Measurements from ENCODE around the gene MRTFB.

Gene MRTFB

DNA sequence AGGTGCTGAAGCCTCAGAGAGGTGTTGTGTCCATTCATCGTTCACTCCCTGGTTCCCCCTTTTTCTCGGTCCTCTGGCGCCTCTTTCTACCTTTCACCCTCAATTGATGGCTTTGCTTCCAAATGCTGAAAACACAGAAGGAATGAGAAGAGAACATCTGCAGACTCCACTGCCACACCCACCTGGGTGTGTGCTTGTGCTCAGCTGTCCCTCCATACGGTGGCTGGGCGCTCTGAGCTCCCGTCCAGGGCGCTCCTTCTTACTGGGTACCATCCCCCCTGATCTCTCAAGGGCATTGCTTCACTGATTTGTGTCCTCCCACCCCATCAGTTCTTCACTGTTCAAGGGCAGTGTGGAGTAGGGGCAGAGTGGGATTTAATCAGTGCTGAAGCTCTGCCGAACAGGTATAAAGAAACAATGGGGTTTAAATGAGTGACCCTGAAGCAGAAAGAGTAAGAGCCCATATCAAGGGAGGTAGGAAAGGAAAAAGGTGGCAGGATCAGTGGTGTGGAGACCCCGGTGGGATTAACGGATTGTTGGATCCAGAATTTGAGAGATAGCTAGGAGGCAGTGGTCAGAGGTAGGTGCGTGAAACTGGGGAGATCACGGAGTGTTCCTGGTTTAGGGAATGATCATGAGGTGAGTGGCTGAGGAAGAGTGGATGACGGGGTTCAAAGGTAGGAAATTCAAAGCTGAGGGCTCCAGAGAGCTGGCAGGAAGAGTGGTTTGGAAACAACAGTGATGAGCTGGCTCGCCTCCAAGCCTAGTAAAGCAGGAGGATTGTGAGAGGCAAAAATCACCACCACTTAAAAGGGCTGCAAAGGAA, 40.8 kb downstream of the MRTFB start:
- TF ChIP-seq, protein P1, sequence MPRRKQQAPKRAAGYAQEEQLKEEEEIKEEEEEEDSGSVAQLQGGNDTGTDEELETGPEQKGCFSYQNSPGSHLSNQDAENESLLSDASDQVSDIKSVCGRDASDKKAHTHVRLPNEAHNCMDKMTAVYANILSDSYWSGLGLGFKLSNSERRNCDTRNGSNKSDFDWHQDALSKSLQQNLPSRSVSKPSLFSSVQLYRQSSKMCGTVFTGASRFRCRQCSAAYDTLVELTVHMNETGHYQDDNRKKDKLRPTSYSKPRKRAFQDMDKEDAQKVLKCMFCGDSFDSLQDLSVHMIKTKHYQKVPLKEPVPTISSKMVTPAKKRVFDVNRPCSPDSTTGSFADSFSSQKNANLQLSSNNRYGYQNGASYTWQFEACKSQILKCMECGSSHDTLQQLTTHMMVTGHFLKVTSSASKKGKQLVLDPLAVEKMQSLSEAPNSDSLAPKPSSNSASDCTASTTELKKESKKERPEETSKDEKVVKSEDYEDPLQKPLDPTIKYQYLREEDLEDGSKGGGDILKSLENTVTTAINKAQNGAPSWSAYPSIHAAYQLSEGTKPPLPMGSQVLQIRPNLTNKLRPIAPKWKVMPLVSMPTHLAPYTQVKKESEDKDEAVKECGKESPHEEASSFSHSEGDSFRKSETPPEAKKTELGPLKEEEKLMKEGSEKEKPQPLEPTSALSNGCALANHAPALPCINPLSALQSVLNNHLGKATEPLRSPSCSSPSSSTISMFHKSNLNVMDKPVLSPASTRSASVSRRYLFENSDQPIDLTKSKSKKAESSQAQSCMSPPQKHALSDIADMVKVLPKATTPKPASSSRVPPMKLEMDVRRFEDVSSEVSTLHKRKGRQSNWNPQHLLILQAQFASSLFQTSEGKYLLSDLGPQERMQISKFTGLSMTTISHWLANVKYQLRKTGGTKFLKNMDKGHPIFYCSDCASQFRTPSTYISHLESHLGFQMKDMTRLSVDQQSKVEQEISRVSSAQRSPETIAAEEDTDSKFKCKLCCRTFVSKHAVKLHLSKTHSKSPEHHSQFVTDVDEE (CRISPR knock-in tag; IDR thresholded peaks at IDR 0.05) = no peak
- TF ChIP-seq TOX (CRISPR knock-in tag; IDR thresholded peaks at IDR 0.05; ENCODE audit: borderline replicate concordance) = no peak
- no peak for TF ChIP-seq ZNF70 (CRISPR knock-in tag; IDR thresholded peaks at IDR 0.05)
- TF ChIP-seq RARB (CRISPR knock-in tag; IDR thresholded peaks at IDR 0.05) = no peak
- TF ChIP-seq, protein P2, sequence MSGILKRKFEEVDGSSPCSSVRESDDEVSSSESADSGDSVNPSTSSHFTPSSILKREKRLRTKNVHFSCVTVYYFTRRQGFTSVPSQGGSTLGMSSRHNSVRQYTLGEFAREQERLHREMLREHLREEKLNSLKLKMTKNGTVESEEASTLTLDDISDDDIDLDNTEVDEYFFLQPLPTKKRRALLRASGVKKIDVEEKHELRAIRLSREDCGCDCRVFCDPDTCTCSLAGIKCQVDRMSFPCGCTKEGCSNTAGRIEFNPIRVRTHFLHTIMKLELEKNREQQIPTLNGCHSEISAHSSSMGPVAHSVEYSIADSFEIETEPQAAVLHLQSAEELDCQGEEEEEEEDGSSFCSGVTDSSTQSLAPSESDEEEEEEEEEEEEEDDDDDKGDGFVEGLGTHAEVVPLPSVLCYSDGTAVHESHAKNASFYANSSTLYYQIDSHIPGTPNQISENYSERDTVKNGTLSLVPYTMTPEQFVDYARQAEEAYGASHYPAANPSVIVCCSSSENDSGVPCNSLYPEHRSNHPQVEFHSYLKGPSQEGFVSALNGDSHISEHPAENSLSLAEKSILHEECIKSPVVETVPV (CRISPR knock-in tag; IDR thresholded peaks at IDR 0.05) = no peak
- ATAC-seq = no peak

DNA sequence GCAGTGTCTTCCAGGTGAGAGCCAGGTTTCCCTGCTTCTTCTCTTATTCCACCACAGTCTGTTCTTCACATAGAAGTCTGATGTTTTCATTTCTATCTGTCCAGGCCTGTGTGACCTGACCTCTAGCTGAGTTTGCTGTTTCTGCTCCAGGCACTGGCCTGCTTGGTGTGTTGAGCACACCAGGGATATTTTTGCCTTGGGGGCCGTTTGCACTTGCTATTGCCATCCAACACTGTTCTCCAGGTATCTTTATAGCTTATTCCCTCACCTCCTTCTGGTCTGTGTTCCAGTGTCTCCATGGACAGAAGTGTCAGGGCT, 41.4 kb downstream of the MRTFB start:
- TF ChIP-seq ESRRG (CRISPR knock-in tag; IDR thresholded peaks at IDR 0.05) (no peak), OSR1 (CRISPR knock-in tag; IDR thresholded peaks at IDR 0.05) (no peak), ZC3H10 (CRISPR knock-in tag; IDR thresholded peaks at IDR 0.05) (no peak), RARB (CRISPR knock-in tag; IDR thresholded peaks at IDR 0.05) (no peak), SNAI2 (CRISPR knock-in tag; IDR thresholded peaks at IDR 0.05) (no peak), ZNF565 (CRISPR knock-in tag; conservative IDR thresholded peaks at IDR 0.05; ENCODE audit: low read depth) (no peak), ARNTL (CRISPR knock-in tag; IDR thresholded peaks at IDR 0.05; ENCODE audit: borderline replicate concordance, low read depth) (no peak), ZFP30 (CRISPR knock-in tag; IDR thresholded peaks at IDR 0.05) (no peak), PPARA (CRISPR knock-in tag; IDR thresholded peaks at IDR 0.05; ENCODE audit: borderline replicate concordance) (no peak)
- TF ChIP-seq, protein P3, sequence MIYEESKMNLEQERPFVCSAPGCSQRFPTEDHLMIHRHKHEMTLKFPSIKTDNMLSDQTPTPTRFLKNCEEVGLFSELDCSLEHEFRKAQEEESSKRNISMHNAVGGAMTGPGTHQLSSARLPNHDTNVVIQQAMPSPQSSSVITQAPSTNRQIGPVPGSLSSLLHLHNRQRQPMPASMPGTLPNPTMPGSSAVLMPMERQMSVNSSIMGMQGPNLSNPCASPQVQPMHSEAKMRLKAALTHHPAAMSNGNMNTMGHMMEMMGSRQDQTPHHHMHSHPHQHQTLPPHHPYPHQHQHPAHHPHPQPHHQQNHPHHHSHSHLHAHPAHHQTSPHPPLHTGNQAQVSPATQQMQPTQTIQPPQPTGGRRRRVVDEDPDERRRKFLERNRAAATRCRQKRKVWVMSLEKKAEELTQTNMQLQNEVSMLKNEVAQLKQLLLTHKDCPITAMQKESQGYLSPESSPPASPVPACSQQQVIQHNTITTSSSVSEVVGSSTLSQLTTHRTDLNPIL (CRISPR knock-in tag; IDR thresholded peaks at IDR 0.05; ENCODE audit: low read depth) = no peak
- TF ChIP-seq, protein P4, sequence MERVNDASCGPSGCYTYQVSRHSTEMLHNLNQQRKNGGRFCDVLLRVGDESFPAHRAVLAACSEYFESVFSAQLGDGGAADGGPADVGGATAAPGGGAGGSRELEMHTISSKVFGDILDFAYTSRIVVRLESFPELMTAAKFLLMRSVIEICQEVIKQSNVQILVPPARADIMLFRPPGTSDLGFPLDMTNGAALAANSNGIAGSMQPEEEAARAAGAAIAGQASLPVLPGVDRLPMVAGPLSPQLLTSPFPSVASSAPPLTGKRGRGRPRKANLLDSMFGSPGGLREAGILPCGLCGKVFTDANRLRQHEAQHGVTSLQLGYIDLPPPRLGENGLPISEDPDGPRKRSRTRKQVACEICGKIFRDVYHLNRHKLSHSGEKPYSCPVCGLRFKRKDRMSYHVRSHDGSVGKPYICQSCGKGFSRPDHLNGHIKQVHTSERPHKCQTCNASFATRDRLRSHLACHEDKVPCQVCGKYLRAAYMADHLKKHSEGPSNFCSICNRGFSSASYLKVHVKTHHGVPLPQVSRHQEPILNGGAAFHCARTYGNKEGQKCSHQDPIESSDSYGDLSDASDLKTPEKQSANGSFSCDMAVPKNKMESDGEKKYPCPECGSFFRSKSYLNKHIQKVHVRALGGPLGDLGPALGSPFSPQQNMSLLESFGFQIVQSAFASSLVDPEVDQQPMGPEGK (CRISPR knock-in tag; IDR thresholded peaks at IDR 0.05; ENCODE audit: borderline replicate concordance) = no peak
- no peak for ATAC-seq

DNA sequence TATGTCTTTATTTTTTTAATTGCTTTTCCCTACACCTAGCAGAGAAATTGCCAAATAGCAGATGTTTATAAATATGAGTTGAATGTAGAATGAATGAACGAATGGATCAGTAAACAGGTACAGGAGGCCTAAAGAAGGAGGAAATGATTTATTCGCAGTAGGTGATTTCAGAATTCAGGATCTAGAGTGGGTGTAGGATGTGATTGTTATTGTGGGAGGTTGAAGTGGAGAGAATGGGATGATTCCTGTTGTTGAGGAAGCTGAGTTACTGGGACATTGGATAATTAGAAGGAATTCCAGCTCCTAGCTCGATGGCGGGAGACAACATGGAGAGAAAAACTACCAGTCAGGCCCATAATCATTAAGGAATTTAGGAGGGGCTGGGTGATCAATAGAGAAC, 42.2 kb downstream of the MRTFB start:
- TF ChIP-seq ZNF8 (CRISPR knock-in tag; IDR thresholded peaks at IDR 0.05) (no peak), ISL1 (CRISPR knock-in tag; IDR thresholded peaks at IDR 0.05) (no peak), BACH2 (CRISPR knock-in tag; IDR thresholded peaks at IDR 0.05; ENCODE audit: borderline replicate concordance) (no peak), ZFP3 (CRISPR knock-in tag; IDR thresholded peaks at IDR 0.05) (no peak), ZFP30 (CRISPR knock-in tag; IDR thresholded peaks at IDR 0.05) (no peak), CSDC2 (CRISPR knock-in tag; IDR thresholded peaks at IDR 0.05) (no peak), ZNF565 (CRISPR knock-in tag; conservative IDR thresholded peaks at IDR 0.05; ENCODE audit: low read depth) (no peak), ESRRG (CRISPR knock-in tag; IDR thresholded peaks at IDR 0.05) (no peak), SNAI2 (CRISPR knock-in tag; IDR thresholded peaks at IDR 0.05) (no peak), RARB (CRISPR knock-in tag; IDR thresholded peaks at IDR 0.05) (no peak), TCF4 (CRISPR knock-in tag; IDR thresholded peaks at IDR 0.05; ENCODE audit: borderline replicate concordance) (no peak), TOX (CRISPR knock-in tag; IDR thresholded peaks at IDR 0.05; ENCODE audit: borderline replicate concordance) (no peak), GLIS3 (CRISPR knock-in tag; IDR thresholded peaks at IDR 0.05) (no peak), OSR1 (CRISPR knock-in tag; IDR thresholded peaks at IDR 0.05) (no peak), ARNTL (CRISPR knock-in tag; IDR thresholded peaks at IDR 0.05; ENCODE audit: borderline replicate concordance, low read depth) (no peak), ZC3H10 (CRISPR knock-in tag; IDR thresholded peaks at IDR 0.05) (no peak), PPARA (CRISPR knock-in tag; IDR thresholded peaks at IDR 0.05; ENCODE audit: borderline replicate concordance) (no peak)
- TF ChIP-seq, protein P4 (CRISPR knock-in tag; IDR thresholded peaks at IDR 0.05; ENCODE audit: borderline replicate concordance) = no peak
- TF ChIP-seq, protein P1 (CRISPR knock-in tag; IDR thresholded peaks at IDR 0.05) = no peak
- TF ChIP-seq, protein P2 (CRISPR knock-in tag; IDR thresholded peaks at IDR 0.05) = no peak
- ATAC-seq = no peak
